Measurements from ENCODE around the gene APOL1. TPM values are rescaled to one million over a fixed set of nuclear protein-coding genes. Genes with fewer than 3 reads are reported as not detected.
"Not testable (repeated sequence)": the region's sequence is repeated elsewhere in the genome, so short reads cannot be mapped to it uniquely, and the experiment has no call there.

Gene APOL1
- total and polyA plus RNA-seq, 2 of the 13 experiments (the other 11 are each of a cell fraction or from before 2014, with no cell fraction given), result 20.3 to 75.0 TPM

- TF ChIP-seq ZNF687 (CRISPR knock-in tag; IDR thresholded peaks at IDR 0.05) (peak; percentile 78), KDM3A (CRISPR knock-in tag; IDR thresholded peaks at IDR 0.05; ENCODE audit: low read depth) (0 out of 2 replicates have a peak, but pooled peaks have one; percentile 48), HDAC2 (CRISPR knock-in tag; IDR thresholded peaks at IDR 0.05) (peak; percentile 60; the same call in 1 of the 2 replicates), DMAP1 (CRISPR knock-in tag; IDR thresholded peaks at IDR 0.05) (peak; percentile 43; the same call in 1 of the 2 replicates), ZFP36L1 (CRISPR knock-in tag; IDR thresholded peaks at IDR 0.05) (peak; percentile 36; the same call in 1 of the 2 replicates), ZNF335 (CRISPR knock-in tag; IDR thresholded peaks at IDR 0.05) (peak; percentile 63; the same call in 1 of the 2 replicates), JUND (CRISPR knock-in tag; IDR thresholded peaks at IDR 0.05) (0 out of 2 replicates have a peak, but pooled peaks have one; percentile 34), MEIS2 (CRISPR knock-in tag; IDR thresholded peaks at IDR 0.05) (peak; percentile 92), PITX1 (CRISPR knock-in tag; IDR thresholded peaks at IDR 0.05) (peak; percentile 42; the same call in 1 of the 2 replicates), MIXL1 (CRISPR knock-in tag; IDR thresholded peaks at IDR 0.05) (0 out of 2 replicates have a peak, but pooled peaks have one; percentile 53), ZBTB43 (CRISPR knock-in tag; conservative IDR thresholded peaks at IDR 0.05) (0 out of 2 replicates have a peak, but pooled peaks have one; percentile 18), TEAD3 (CRISPR knock-in tag; optimal IDR thresholded peaks at IDR 0.05; ENCODE audit: borderline replicate concordance) (peak; percentile 63), ZBED4 (CRISPR knock-in tag; IDR thresholded peaks at IDR 0.05; ENCODE audit: borderline replicate concordance) (peak; percentile 92; the same call in 1 of the 2 replicates), ZNF572 (CRISPR knock-in tag; IDR thresholded peaks at IDR 0.05) (0 out of 2 replicates have a peak, but pooled peaks have one; percentile 17), SPEN (CRISPR knock-in tag; IDR thresholded peaks at IDR 0.05; ENCODE audit: low read depth) (peak; percentile 62; the same call in 1 of the 2 replicates), HOXA3 (CRISPR knock-in tag; IDR thresholded peaks at IDR 0.05) (peak; percentile 63; the same call in 1 of the 2 replicates), SOX13 (CRISPR knock-in tag; conservative IDR thresholded peaks at IDR 0.05 in 1 of 2, IDR thresholded peaks at IDR 0.05 in 1 of 2) (peak in 1 of 2 experiments; percentile 27; a peak in 1 of 4 replicates)
- TF ChIP-seq SOX13 (IDR thresholded peaks at IDR 0.05), result not testable (repeated sequence)
These were observed 2.5 kb upstream of the APOL1 start (continued) for GRCh38 chr22:36250292-36250960.
